Measurements from ENCODE around the gene RNF130. TPM values are rescaled to one million over a fixed set of nuclear protein-coding genes. Genes with fewer than 3 reads are reported as not detected.
A peak's percentile ranks its signal among the peaks of the same experiment; 100 is the strongest.
"Not testable (repeated sequence)": the region's sequence is repeated elsewhere in the genome, so short reads cannot be mapped to it uniquely, and the experiment has no call there.

RNF130 gene
- polyA plus RNA-seq, 1 donor: 41.8 TPM

DNA sequence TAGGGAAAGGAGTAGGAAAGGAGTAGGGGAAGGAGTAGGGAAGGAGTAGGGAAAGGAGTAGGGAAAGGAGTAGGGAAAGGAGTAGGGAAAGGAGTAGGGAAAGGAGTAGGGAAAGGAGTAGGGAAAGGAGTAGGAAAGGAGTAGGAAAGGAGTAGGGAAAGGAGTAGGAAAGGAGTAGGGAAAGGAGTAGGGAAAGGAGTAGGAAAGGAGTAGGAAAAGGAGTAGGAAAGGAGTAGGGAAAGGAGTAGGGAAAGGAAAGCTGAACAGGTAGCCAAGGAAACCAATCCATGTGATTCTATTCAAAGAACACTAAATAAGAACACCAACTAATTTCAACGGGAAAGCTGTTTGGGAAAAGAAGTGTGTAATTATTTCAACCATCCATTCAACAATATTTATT, 56.0 kb downstream of the RNF130 start:
- not testable (repeated sequence) for DNase-seq

GRCh38 chr5:180013678-180014077, 57.9 kb downstream of the RNF130 start:
- DNase-seq: no peak

- DNase-seq: no peak
These were observed 59.2 kb downstream of the RNF130 start for GRCh38 chr5:180012316-180012715.

DNA sequence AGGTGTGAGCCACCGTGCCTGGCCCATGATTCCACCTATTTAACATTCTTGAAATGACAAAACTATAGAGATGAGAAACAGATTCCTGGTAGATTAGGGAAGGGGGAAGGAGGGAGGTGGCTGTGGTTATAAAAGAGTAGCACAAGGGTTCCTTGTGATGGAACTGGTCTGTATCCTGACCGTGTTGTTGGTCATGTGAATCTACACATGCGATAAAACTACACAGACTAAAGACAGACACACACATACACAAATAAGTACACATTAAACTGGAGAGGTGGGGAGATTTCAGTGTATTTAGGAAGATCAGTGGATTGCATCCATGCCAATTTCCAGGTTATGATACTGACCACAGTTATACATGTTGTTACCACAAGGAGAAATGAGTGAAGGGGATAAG, 60.9 kb downstream of the RNF130 start:
- no peak for DNase-seq

DNA sequence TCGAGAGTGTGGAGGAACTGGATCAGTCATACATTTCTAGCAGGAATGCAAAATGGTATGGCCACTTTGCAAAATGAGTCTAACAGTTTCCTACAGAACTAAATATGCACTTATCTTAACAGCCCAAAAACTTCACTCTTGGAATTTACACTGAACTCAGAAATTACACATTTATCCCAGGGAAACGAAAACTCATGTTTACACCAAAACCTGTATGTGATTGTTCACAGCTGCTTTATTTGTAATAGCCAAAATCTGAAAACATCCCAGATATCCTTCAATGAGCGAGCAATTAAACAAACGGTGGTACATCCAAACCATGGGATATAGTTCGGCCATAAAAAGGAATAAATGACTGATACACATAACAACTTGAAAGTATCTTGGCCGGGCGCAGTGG, 62.0 kb downstream of the RNF130 start:
- no peak for DNase-seq

DNA sequence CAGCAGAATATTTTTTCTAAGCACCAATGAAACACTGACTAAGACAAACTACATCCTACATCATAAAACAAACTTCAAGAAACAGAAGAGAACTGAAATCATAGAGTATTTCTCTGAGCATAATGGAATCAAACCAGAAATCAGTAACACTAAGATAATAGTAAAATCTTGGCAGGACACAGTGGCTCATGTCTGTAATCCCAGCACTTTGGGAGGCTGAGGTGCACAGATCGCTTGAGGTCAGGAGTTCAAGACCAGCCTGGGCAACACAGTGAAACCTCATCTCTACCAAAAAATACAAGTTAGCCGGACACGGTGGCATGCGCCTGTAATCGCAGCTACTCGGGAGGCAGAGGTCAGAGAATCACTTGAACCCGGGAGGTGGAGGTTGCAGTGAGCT, 63.1 kb downstream of the RNF130 start:
- DNase-seq: no peak

DNA sequence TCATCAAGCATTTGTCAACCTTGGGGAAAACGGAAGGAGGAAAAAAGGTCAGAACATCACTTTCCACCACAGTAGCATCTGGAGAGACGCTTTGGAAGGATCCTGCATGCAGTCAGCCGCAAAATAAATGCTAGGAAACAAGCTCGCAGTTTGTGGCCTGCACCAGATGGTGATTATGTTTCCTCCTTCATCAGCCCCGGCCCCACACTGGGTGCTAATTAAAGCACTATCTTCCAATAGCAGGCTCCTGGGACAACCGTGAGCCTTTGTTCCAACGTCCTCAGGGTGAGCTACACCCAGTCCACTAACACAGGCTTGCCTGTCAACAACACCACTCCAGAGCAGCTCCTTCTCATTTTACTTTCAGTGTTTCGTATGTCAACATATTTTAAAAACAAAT, 64.0 kb downstream of the RNF130 start:
- DNase-seq: no peak

GRCh38 chr5:180006141-180006540, 65.4 kb downstream of the RNF130 start:
- DNase-seq: no peak

DNA sequence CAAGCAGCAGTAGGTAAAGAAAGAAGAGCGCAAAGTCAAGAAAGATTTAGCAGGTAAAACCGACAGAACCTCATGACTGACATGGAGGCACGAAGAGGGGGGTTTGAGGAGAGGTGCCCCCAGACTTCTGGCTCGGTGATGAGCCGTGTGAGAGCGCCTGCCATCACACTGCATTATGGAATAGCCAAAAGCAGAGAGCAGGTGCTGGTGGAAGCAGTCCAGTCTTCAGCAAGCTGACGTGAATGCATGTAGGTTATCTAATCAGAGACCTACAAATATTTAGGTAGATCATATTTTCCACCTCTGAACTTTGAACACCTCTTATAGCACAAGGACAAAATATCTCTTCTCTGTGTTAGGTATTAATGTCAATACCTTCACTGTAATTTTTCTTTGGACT, 68.4 kb downstream of the RNF130 start:
- no peak for DNase-seq

DNA sequence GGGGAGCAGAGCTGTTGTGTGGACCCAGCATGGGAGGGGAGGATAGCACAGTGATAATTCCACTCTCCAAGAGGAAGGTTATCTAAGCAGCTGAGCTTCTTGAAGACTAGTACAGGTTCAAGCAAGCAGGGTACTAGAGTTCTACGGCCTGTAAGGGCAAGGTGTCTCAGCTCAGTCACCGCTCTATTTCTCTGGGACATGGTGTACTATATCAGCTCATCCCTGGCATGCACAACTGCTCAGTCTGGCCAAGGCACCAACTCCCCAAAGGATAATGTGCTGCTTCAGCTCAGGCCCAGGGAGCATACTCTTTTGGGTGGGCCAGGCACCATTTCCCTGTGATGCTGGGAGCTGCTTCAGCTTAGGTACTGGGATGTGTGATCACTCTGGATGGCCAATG, 69.8 kb downstream of the RNF130 start:
- no peak for DNase-seq

DNA sequence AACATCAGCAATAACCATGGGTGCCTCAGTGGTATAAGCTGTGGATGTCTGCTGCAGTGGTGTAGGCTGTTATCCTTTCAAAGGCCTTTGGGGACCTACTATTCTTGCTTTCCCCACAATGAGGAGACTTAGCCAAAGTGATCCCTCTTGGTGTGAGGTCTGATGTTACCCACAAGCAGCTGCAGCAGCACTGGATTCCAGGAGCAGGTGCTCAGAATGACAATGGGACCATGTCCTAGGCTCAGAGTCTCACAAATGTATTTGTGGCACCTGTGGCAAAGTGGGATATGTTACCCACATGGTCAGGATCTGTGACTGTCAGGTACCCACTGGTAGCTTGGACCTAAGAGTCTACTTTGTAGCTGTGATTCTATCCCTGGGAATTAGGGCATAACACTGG, 70.4 kb downstream of the RNF130 start:
- no peak for DNase-seq

DNA sequence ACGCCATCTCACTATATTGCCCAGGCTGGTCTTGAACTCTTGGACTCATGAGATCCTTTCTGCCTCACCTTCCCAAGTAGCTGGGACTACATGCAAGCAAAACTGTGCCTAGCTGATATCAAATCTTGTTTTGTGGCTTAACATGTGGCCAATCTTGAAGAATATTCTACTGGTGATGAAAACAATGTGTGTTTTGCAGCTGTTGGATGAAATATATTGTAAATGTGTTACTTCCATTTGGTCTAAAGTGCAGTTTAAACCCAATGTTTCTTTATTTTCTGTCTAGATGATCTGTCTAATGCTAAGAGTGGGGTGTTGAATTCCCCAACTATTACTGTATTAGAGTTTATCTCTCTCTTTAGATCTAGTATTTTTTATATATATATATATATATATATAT, 73.1 kb downstream of the RNF130 start:
- no peak for DNase-seq

DNA sequence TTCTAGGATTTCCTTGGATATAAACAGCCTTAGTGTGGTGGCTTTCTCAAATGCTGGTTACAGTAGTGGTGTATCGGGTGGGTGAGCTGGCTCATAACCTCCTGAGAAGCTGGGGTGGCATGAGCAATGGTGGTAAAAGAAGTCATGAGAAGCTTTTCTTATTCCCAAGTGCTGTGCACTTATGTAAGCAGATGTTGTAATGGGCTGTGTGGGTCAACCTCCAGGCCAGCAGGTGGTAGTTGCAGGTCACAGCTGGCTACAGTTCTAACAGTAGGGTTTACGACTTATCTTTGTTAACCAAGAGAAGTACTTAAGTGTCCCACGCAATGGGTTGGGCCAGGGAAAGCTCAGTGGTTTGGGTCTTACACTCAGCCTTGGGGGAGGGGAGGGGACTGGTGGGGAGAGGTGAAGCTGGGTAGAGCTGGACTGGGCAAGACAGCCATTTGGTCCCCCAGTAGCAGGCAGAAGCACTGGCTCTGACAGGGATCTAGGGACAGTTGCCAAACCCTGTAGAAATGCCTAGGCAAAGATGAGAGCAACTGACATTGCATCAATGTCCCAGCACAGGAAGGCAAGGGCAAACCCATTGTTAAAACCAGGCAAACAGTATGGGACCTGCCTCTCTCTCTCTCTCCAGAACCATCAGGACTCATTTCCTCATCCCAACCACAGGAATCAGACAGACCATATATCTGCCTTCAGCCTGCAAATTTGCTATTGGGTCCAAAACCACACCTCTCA, 76.8 kb downstream of the RNF130 start:
- no peak for DNase-seq

DNA sequence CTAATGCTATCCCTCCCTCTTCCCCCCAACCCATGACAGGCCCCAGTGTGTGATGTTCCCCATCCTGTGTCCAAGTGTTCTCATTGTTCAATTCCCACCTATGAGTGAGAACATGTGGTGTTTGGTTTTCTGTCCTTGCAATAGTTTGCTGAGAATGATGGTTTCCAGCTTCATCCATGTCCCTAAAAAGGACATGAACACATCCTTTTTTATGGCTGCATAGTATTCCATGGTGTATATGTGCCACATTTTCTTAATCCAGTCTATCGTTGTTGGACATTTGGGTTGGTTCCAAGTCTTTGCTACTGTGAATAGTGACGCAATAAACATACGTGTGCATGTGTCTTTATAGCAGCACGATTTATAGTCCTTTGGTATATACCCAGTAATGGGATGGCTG, 78.7 kb downstream of the RNF130 start:
- not testable (repeated sequence) for DNase-seq

GRCh38 chr5:179991106-179991505, 80.5 kb downstream of the RNF130 start:
- no peak for DNase-seq

GRCh38 chr5:179990525-179990924, 81.0 kb downstream of the RNF130 start:
- DNase-seq: not testable (repeated sequence)

GRCh38 chr5:179986328-179986727, 85.2 kb downstream of the RNF130 start:
- no peak for DNase-seq

DNA sequence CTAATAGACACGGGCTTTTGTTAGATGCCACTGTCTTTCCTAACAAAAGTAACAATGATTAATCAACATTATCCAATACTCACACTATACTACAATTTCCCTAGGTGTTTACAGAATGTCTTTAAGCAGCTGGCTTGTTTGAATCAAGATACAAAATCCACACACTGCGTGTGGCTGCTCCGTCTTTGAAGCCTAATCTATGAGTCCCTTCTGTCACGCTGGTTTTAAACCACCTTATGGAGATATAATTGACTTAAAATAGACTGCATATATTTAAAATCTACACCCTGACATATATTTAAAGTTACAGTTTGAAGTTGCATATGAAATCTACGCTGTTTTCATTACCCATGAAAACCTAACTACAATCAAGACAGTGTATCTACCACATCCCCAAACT, 89.9 kb downstream of the RNF130 start:
- no peak for DNase-seq

- no peak for DNase-seq
These were observed 90.8 kb downstream of the RNF130 start for GRCh38 chr5:179980767-179981166.

GRCh38 chr5:179978792-179979191, 92.8 kb downstream of the RNF130 start:
- DNase-seq: no peak

DNA sequence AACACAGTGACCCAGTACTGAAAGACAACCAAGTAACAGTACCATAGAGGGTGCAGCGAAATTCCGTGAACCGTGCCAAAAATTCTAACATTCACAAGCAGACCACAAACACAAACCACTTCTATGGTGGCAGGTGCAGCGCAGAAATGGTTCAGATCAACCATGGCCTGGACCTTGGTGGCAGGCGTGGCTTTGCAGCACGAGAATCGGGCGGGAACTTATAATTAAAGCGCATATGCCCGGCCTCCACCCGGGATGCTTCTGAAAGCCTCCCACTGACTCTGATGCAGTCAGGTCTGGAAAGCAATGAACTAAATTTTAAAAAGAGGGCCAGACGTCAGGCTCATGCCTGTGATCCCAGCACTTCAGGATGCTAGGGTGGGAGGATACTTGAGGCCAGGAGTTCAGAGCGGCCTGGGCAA, 95.8 kb downstream of the RNF130 start:
- DNase-seq: no peak

GRCh38 chr5:179974946-179975712, 96.4 kb downstream of the RNF130 start:
- DNase-seq: peak; percentile 15

DNA sequence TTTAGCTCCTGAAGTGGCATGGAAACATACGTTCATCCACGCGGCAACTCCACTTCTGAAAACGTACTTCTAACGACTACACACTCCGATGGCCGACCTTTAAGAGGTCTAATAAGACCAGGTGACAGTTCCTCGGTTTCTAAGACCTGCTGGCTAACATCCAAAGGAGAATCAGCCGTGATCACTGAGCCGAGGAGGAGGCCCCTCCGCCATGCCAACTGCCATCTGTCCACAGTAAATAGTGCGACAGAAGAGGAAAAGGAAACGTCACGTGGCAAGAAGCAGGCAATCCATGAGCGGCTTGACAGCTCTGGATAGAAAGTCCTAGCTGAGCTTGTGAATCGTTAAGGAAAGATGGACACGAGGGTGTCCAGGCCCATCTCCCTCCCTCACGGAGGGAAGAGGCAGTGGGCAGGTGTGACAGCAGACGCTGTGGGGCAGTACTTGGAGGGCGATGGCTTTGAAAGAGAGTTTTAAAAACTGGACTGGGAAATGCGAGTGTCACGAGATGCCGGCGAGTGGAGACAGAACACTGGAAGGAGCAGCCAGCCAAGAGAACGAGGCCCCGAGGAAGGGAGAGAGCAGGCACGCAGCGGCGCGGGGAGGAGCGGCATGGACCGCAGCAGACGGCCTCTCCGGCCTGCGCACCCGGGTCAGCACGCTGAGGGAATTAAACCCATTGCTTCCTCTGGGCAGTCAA, 97.2 kb downstream of the RNF130 start:
- DNase-seq: no peak

- DNase-seq: no peak
These were observed 98.2 kb downstream of the RNF130 start for GRCh38 chr5:179973391-179973790.

Measured in hindlimb muscle (tissue), 1 donor.